Choroid plexus epithelial cell (primary cell): Measurements from ENCODE around the gene LARGE1.

Experiments used
- DNase-seq: peaks from one replicate; pipeline ENCODE4 v3.0.0-alpha.2; 2010; ENCODE audit warnings: low read depth
- H3K4me3 ChIP-seq: 2 replicates; pipeline ENCODE4 v1.5.1; 2011; ENCODE audit warnings: low read depth, mild to moderate bottlenecking, control low read depth, low read length, moderate library complexity
- TF ChIP-seq, protein P1 (sequence below): conservative IDR thresholded peaks from 2 replicates; pipeline ENCODE4 v1.5.1; 2011; ENCODE audit warnings: low read depth, mild to moderate bottlenecking, control low read depth, inconsistent platforms, low read length, moderate library complexity

LARGE1 gene

GRCh38 chr22:33402325-33402724 is 518.0 kb downstream of the LARGE1 start:
- TF ChIP-seq, protein P1, sequence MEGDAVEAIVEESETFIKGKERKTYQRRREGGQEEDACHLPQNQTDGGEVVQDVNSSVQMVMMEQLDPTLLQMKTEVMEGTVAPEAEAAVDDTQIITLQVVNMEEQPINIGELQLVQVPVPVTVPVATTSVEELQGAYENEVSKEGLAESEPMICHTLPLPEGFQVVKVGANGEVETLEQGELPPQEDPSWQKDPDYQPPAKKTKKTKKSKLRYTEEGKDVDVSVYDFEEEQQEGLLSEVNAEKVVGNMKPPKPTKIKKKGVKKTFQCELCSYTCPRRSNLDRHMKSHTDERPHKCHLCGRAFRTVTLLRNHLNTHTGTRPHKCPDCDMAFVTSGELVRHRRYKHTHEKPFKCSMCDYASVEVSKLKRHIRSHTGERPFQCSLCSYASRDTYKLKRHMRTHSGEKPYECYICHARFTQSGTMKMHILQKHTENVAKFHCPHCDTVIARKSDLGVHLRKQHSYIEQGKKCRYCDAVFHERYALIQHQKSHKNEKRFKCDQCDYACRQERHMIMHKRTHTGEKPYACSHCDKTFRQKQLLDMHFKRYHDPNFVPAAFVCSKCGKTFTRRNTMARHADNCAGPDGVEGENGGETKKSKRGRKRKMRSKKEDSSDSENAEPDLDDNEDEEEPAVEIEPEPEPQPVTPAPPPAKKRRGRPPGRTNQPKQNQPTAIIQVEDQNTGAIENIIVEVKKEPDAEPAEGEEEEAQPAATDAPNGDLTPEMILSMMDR: no peak
- no peak overlapping the region for H3K4me3 ChIP-seq
- no peak for DNase-seq

- no peak overlapping the region for H3K4me3 ChIP-seq
- DNase-seq: peak; percentile 38
- TF ChIP-seq, protein P1: no peak
Observed at GRCh38 chr22:33401291-33401690, 519.0 kb downstream of the LARGE1 start.

GRCh38 chr22:33400891-33401290 is 519.4 kb downstream of the LARGE1 start:
- TF ChIP-seq, protein P1: no peak
- H3K4me3 ChIP-seq: no peak overlapping the region
- no peak for DNase-seq

GRCh38 chr22:33400061-33400840 is 520.0 kb downstream of the LARGE1 start:
- H3K4me3 ChIP-seq: no peak overlapping the region
- TF ChIP-seq, protein P1: no peak
- DNase-seq: no peak

DNA sequence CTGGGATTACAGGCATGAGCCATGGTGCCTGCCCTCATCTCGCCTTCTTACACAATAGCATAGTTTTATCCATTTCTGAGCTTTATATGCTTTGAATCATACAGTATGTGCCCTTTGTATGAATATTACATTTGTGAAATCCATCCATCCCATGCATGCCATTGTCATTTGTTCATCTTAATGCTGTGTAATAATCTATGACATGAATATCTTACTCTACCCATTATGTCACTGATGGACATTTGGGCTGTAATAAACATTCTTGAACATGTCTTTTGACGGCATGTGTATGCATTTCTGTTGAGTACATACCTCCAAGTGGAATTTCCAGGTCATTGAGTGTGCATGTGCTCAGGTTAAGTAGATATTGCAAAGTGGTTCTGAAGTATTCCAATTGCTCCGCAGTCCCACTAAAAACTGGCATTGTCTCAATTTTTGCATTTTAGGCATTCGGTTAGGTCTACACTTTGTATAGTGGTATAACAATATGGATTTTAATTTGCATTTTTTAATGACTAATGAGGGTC is 522.8 kb downstream of the LARGE1 start:
- TF ChIP-seq, protein P1: no peak
- no peak for DNase-seq
- H3K4me3 ChIP-seq: no peak overlapping the region

- TF ChIP-seq, protein P1: no peak
- no peak for DNase-seq
- no peak overlapping the region for H3K4me3 ChIP-seq
Observed at GRCh38 chr22:33393432-33393831, 526.8 kb downstream of the LARGE1 start.

- DNase-seq: no peak
- H3K4me3 ChIP-seq: no peak overlapping the region
- TF ChIP-seq, protein P1: no peak
Observed at GRCh38 chr22:33391298-33391697, 529.0 kb downstream of the LARGE1 start.
